C4-2B (cell line): ENCODE measurements around the gene ALKBH7.

Experiments
- H3K27ac ChIP-seq: fragments of 450-650 bp; 2 replicates; pipeline ENCODE4 v1.5.1; 2017
- ZFX ChIP-seq: fragments of 450-650 bp; IDR thresholded peaks from 2 replicates; pipeline ENCODE4 v1.6.1; 2017
- TF ChIP-seq, protein P1 (sequence below): fragments of 450-650 bp; conservative IDR thresholded peaks from 2 replicates; pipeline ENCODE4 v1.5.1; 2017; ENCODE audit warnings: mild to moderate bottlenecking

Gene ALKBH7

DNA sequence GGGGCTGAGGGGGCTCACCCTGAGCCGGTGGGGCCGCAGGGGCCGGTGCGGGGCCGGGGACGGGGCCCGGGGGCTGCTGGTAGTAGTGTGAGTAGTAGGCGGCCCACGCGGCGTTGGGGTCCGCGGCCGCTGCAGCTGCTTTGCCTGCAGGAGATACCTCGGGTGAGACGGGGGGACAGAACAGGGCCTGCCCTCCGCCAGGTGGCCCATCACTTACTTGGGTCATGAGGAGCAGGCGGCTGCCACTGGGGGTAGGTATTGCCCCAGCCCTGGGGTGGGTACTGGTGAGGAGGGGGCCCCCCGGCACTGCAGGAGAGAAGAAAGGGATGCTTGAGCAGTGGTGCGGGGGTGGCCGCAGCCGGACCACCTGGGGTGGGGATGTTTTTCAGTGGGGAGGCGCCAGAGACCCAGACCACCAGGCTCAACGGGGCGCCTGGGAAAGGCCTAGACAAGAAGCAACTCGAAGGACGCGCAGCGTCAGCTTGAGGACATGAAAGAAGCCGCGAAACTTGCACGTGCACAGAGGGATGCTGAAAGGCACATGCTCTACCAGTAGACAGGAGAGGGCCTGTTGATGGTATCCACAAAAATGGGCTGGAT, 43.1 kb downstream of the ALKBH7 start:
- no peak overlapping the region for H3K27ac ChIP-seq
- TF ChIP-seq, protein P1, sequence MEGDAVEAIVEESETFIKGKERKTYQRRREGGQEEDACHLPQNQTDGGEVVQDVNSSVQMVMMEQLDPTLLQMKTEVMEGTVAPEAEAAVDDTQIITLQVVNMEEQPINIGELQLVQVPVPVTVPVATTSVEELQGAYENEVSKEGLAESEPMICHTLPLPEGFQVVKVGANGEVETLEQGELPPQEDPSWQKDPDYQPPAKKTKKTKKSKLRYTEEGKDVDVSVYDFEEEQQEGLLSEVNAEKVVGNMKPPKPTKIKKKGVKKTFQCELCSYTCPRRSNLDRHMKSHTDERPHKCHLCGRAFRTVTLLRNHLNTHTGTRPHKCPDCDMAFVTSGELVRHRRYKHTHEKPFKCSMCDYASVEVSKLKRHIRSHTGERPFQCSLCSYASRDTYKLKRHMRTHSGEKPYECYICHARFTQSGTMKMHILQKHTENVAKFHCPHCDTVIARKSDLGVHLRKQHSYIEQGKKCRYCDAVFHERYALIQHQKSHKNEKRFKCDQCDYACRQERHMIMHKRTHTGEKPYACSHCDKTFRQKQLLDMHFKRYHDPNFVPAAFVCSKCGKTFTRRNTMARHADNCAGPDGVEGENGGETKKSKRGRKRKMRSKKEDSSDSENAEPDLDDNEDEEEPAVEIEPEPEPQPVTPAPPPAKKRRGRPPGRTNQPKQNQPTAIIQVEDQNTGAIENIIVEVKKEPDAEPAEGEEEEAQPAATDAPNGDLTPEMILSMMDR: no peak
- no peak for TF ChIP-seq ZFX

- H3K27ac ChIP-seq: no peak overlapping the region
- TF ChIP-seq ZFX: no peak
- TF ChIP-seq, protein P1: no peak
Measured at GRCh38 chr19:6416658-6417405, 44.2 kb downstream of the ALKBH7 start.

GRCh38 chr19:6417713-6418561, 45.3 kb downstream of the ALKBH7 start:
- no peak for TF ChIP-seq ZFX
- TF ChIP-seq, protein P1: no peak; the same call in 1 of the 2 replicates
- H3K27ac ChIP-seq: no peak overlapping the region

- TF ChIP-seq, protein P1: no peak
- TF ChIP-seq ZFX: no peak
- H3K27ac ChIP-seq: no peak overlapping the region
Measured at GRCh38 chr19:6418562-6418932, 46.0 kb downstream of the ALKBH7 start.

- TF ChIP-seq, protein P1: no peak
- no peak for TF ChIP-seq ZFX
- no peak overlapping the region for H3K27ac ChIP-seq
Measured at GRCh38 chr19:6421075-6422014, 48.8 kb downstream of the ALKBH7 start.

GRCh38 chr19:6423499-6424194, 51.1 kb downstream of the ALKBH7 start:
- TF ChIP-seq ZFX: no peak
- TF ChIP-seq, protein P1: no peak
- H3K27ac ChIP-seq: peak overlapping the region; percentile 88
